ENCODE measurements around the gene STYK1. TPM values are rescaled to one million over a fixed set of nuclear protein-coding genes. Genes with fewer than 3 reads are reported as not detected.
A peak's percentile ranks its signal among the peaks of the same experiment; 100 is the strongest.
"Not testable (repeated sequence)": the region's sequence is repeated elsewhere in the genome, so short reads cannot be mapped to it uniquely, and the experiment has no call there.

STYK1 gene
- total RNA-seq, 1 donor = 0.86 TPM

GRCh38 chr12:10663869-10664268, 10.0 kb downstream of the STYK1 start:
- TF ChIP-seq CTCF (IDR thresholded peaks at IDR 0.05; ENCODE audit: insufficient read depth, low read depth, low read length) = no peak
- H3K4me3 ChIP-seq (ENCODE audit: low read depth, low read length) = no peak overlapping the region
- DNase-seq (ENCODE audit: low read depth) = no peak

- H3K4me3 ChIP-seq (ENCODE audit: low read depth, low read length) = no peak overlapping the region
- peak; percentile 36 for DNase-seq (ENCODE audit: low read depth)
- TF ChIP-seq CTCF (IDR thresholded peaks at IDR 0.05; ENCODE audit: insufficient read depth, low read depth, low read length) = no peak
Measured at GRCh38 chr12:10661338-10661737, 12.5 kb downstream of the STYK1 start.

- TF ChIP-seq CTCF (IDR thresholded peaks at IDR 0.05; ENCODE audit: insufficient read depth, low read depth, low read length) = no peak
- no peak overlapping the region for H3K4me3 ChIP-seq (ENCODE audit: low read depth, low read length)
- DNase-seq (ENCODE audit: low read depth) = no peak
Measured at GRCh38 chr12:10654003-10654402, 19.8 kb downstream of the STYK1 start.

- peak; percentile 40 for DNase-seq (ENCODE audit: low read depth)
- no peak overlapping the region for H3K4me3 ChIP-seq (ENCODE audit: low read depth, low read length)
Measured at GRCh38 chr12:10652192-10652591, 21.7 kb downstream of the STYK1 start.

GRCh38 chr12:10646576-10646975, 27.3 kb downstream of the STYK1 start:
- H3K4me3 ChIP-seq (ENCODE audit: low read depth, low read length); DNase-seq (ENCODE audit: low read depth): not testable (repeated sequence)

More at GRCh38 chr12:10652192-10652591, 21.7 kb downstream of the STYK1 start:
- TF ChIP-seq CTCF (IDR thresholded peaks at IDR 0.05; ENCODE audit: insufficient read depth, low read depth, low read length) = no peak

GRCh38 chr12:10645910-10646309, 27.9 kb downstream of the STYK1 start:
- H3K4me3 ChIP-seq (ENCODE audit: low read depth, low read length) = no peak overlapping the region
- no peak for DNase-seq (ENCODE audit: low read depth)
- no peak for TF ChIP-seq CTCF (IDR thresholded peaks at IDR 0.05; ENCODE audit: insufficient read depth, low read depth, low read length)

GRCh38 chr12:10641735-10642500, 31.9 kb downstream of the STYK1 start:
- no peak for TF ChIP-seq CTCF (IDR thresholded peaks at IDR 0.05; ENCODE audit: insufficient read depth, low read depth, low read length)
- peak; percentile 12 for DNase-seq (ENCODE audit: low read depth)

More at GRCh38 chr12:10641735-10642500, 31.9 kb downstream of the STYK1 start:
- no peak overlapping the region for H3K4me3 ChIP-seq (ENCODE audit: low read depth, low read length)

Data from fibroblast of villous mesenchyme (primary cell).